NCI-H2227 (cell line): Measurements from ENCODE around the gene COL25A1.

Experiments
- DNase-seq: peaks from one replicate; lab custom pipeline; 2025; ENCODE audit not compliant: unreplicated experiment; lab: John Stamatoyannopoulos, UW

The COL25A1 gene

DNA sequence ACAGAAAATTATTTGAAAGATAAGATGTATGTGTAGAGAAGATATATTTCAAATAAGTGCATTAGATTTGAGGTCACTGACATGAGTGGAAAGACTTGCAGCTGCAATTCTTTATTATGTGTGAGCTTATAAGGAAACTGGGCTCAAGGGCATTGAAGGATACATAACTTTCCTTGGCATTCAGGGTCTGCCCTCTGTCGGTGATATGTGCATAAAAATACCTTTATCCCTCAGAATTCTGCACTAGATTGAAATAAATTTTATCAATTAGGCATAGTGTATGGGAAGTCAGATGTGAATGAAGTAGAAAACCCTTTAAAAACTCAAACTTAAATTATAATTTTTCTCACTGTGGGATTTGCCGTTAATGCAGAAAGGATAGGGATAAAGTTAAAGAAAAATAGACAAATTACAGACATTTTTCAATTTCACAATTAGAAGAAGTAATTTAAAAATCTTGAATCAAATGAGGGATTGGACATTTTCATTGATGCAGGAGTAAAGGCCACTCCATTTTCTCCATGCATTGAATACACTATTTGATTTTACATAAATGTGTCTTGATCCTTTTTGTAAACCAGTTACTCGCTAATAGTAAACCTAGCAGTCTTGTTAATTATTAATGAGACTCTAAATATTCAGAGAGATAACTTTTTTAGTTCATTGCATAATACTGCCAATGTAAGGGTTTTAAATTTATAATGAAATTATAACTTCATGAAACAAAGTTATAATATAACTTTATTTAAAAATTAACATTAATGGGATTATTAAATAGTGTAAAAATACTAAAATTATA lies 518.6 kb downstream of the COL25A1 start:
- no peak for DNase-seq

DNA sequence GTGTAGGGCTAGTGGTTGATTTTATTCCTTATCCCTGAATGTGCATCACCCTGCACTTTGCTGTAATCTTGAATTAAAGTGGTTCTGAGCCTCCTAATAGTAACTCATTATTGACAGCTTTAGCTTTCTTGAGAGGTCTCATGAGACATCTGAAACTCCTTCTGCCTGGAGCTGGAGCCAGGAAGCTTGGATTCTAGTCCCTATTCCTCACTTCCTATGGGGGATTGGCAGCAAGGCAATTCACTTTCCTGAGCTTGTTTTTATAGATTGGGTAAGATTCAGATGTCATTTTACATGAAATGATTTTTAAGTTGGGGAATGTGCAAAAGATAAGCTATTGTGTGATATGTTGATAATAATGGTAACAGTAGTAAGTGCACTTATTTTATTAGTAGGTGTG lies 522.5 kb downstream of the COL25A1 start:
- no peak for DNase-seq

DNA sequence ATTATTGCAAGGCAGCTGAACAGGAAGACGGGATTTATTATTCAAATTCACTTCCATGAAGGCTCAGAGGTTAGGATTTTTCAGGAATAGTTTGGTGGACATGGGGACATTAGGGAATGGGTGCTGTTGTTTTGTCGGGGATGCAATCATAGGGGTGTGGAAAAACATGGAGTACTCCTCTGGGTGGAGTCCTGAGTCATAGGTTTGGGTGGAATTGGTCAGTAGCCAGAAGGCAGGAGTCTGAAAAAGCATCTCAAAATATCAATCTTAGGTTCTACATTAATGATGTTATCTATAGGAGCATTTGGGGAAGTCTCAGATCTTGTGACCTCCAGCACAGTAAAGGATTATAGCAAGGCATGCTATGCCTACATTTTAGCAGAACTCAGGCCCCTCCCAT lies 525.1 kb downstream of the COL25A1 start:
- no peak for DNase-seq

DNA sequence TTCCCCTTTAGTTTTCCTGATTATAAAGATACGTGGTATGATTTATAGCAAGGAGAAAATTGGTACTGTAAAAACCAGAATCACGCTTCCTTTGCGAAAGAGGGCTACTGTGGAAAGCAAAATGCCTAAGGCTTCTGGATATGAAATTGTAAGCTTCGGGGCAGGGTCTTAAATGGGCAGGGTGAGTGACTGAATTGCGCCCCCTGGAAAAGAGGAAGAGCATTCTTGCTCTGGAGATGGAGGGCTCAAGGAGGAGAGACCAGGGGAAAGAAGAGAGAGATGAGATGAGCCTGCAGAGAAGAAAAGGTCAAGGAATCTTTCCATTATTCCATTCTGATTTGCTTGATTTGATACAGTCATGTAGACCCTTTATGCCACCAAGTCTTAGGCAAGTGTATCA lies 526.5 kb downstream of the COL25A1 start:
- DNase-seq = no peak

DNA sequence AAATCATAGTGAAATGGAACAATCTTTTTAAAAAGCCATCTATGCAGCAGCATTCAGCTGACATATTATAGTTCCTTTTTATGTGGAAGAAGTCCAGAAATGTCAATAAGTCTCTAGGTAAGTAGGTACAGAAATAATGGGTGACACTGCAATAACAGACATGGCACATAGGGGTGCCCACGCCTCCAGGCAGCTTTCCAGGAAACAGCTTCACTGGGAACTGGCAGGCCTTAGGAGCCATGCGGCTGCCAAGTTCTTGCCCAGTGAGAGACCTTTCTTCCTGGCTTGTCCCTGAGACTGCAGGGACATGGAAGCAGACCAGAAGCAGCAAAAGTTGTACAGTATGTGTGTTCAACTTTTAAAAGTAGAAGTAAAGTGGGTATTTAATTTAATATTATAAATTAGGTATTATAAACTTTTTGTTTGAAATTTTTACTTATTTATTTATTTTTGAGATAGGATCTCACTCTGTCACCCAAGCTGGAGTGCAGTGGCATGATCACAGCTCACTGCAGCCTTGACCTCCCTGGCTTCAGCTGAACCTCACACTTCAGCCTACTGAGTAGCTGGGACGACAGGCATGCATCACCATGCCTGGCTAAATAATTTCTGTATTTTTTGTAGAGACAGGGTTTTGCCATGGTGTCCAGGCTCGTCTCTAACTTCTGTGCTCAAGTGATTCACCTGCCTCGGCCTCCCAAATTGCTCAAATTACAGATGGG lies 527.5 kb downstream of the COL25A1 start:
- DNase-seq = no peak

DNA sequence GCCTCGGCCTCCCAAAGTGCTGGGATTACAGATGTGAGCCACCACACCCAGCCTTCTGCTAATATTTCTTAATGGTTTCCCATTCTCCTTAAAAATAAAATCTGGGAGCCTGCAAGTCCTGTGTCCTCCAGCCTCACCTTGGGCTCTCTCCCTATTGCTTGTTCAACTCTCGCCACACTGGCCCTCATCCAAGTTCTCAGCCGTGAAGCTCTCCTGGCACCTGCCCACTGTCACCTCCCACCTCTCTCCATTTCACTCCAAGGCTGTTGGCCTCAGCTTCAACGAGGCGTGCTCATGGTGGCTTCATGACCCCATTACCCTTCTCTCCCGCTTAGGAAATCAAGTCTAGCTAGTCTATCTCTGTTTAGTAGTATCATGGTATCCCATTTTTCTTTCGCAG lies 530.1 kb downstream of the COL25A1 start:
- no peak for DNase-seq

DNA sequence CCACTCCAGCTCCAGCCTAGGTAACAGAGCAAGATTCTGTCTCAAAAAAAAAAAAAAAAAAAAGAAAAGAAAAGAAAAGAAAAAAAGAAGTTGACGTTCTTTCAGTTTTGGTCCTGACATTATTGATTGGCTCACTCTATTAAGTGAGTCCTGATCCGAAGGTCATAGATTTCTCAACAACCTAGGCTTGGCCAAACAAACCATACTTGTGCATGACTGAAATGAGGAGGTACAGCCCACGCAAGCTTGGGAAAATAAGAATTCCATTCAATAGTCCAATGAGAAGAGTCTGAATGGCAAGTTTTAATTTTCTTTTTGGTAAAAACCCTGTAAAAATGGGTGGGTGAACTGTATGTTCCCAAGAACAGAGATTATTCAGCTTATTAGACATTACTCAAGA lies 536.4 kb downstream of the COL25A1 start:
- no peak for DNase-seq

DNA sequence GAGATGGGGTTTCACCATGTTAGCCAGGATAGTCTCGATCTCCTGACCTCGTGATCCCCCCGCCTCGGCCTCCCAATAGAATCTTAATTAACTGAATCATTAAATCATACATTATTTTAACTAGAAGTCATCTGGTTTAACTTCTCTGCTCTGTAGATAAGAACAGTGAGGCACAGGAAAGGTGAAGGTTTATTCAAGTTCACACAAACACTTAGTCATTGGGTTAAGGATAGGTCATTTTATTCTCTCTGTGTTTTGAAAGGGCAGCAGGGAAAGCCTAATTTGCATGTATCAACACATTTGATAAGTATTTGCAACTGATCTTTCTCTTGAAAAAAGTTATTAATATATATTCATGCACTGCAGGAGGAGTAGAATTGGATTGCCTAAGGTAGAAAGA lies 538.5 kb downstream of the COL25A1 start:
- no peak for DNase-seq

DNA sequence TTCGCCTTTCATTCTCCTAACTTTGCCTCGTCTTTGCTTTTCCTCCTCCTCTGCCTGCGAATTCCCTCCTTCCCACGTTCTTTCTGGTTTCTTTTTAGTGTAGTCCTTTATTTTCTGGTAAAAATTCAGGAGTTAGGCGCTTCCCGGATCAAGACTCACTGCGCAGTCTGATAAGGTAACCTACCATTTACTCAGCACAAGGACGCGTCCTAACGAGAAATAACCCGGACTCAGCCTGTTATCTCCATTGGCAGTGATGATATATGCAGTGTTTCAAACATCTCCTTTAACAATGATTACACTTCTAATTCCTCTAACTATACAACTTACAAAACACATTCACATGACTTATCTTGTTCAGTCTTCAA lies 539.2 kb downstream of the COL25A1 start:
- DNase-seq = no peak

DNA sequence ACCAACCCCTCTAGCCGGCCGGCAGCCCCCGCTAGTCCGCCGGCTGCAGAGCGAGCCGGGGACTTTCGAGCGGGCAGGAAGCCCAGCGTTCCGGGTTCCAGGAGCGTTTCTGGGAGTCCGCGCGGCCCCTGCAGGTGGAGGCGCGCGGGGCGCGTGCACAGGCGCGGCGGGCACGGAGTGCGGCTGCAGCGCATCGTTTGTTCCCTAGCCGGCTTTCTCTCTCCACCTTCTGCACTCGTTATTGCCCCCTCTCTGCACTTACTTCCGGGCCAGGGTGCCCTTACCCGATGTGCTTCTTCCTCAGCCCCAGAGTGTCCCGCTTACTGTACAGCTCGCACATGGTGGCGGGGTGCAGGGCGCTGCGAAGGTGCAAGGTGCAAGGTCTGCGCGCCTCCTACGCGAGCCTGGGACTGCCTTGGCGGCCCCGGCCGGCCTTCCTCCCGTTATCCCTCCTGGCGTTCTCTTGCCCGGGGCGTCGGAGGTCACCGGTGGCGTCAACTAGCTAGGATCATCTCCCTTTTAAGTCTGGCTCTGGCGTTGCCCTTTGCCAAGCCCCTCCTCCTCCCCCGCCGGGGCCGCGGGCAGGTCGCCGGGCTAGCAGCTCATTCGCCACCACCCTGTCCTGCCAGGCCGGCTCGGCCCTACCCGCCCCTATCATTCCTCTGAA lies 539.8 kb downstream of the COL25A1 start, which contains the start of gene ETNPPL:
TSS of gene ETNPPL (minus strand) at position 495 of the 667 bp plus-strand sequence. CDS start at position 340, 155 bp downstream.
- DNase-seq = peak; percentile 11
